KMS-11 (cell line): Measurements from ENCODE around the gene KISS1.

Experiments used
- H2AFZ ChIP-seq: fragments of 200-600 bp; sonication (generic); 2 replicates; pipeline ENCODE4 v1.6.1; 2016; ENCODE audit warnings: antibody characterized with exemption, mixed run types, low read depth
- H3K27ac ChIP-seq: fragments of 200-600 bp; sonication (generic); 2 replicates; pipeline ENCODE4 v1.6.1; 2016; ENCODE audit warnings: mild to moderate bottlenecking, mixed run types
- H3K27me3 ChIP-seq: fragments of 200-600 bp; sonication (generic); 2 replicates; pipeline ENCODE4 v1.6.1; 2017; ENCODE audit warnings: mild to moderate bottlenecking, low read depth, mixed run types, moderate library complexity; ENCODE audit not compliant: insufficient read depth
- H3K36me3 ChIP-seq: fragments of 200-600 bp; sonication (generic); 2 replicates; pipeline ENCODE4 v1.6.1; 2017; ENCODE audit warnings: mild to moderate bottlenecking, mixed run types; ENCODE audit not compliant: insufficient read depth
- H3K4me1 ChIP-seq: fragments of 200-600 bp; sonication (generic); 2 replicates; pipeline ENCODE4 v1.6.1; 2016; ENCODE audit warnings: mild to moderate bottlenecking, low read depth, mixed run types; ENCODE audit not compliant: poor library complexity, severe bottlenecking
- H3K4me2 ChIP-seq: fragments of 200-600 bp; sonication (generic); 2 replicates; pipeline ENCODE4 v1.7.0; 2016; ENCODE audit warnings: mild to moderate bottlenecking, mixed run types
- H3K4me3 ChIP-seq: fragments of 200-600 bp; sonication (generic); IDR thresholded peaks from 2 replicates; pipeline ENCODE4 v1.6.1; 2017; ENCODE audit warnings: low read depth, low read length, mixed read lengths; ENCODE audit not compliant: insufficient read depth
- H3K79me2 ChIP-seq: fragments of 200-600 bp; sonication (generic); 2 replicates; pipeline ENCODE4 v1.6.1; 2016; ENCODE audit warnings: low read depth, mixed run types; ENCODE audit not compliant: insufficient read depth
- H3K9ac ChIP-seq: fragments of 200-600 bp; sonication (generic); 2 replicates; pipeline ENCODE4 v1.6.1; 2016; ENCODE audit warnings: mild to moderate bottlenecking, mixed run types
- H4K20me1 ChIP-seq: fragments of 200-600 bp; sonication (generic); 2 replicates; pipeline ENCODE4 v1.6.1; 2016; ENCODE audit warnings: mild to moderate bottlenecking, mixed run types; ENCODE audit not compliant: insufficient read depth
- TF ChIP-seq, protein P1 (sequence below): fragments of 200-600 bp; sonication (generic); conservative IDR thresholded peaks from 2 replicates; pipeline ENCODE4 v1.6.1; 2017; ENCODE audit warnings: low read depth, mild to moderate bottlenecking, antibody characterized with exemption, low read length, moderate library complexity, mixed read lengths

The KISS1 gene

DNA sequence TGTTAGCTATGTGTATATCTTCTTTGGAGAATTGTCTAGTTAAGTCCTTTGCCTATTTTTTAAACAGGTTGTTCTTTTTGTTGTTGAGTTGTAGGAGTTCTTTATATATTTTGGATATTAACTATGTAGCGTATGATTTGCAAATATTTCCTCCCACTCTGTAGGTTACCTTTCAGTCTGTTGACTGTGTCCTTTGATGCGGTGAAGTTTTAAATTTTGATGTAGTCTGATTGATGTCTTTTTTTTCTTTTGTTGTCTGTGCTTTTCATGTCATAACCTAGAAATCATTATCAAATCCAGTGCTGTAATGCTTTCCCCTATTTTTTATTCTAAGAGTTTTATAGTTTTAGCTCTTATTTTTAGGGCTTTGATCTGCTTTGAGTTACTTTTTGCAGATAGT, 8.7 kb upstream of the KISS1 start:
- H3K9ac ChIP-seq: no peak overlapping the region
- no peaks in the 10 kb centered on the region for H3K79me2 ChIP-seq
- no peak overlapping the region for H3K4me2 ChIP-seq
- H3K36me3 ChIP-seq: no peaks in the 10 kb centered on the region
- H3K27me3 ChIP-seq: no peaks in the 10 kb centered on the region; the same call in 1 of the 2 replicates
- H3K4me1 ChIP-seq: no peaks in the 10 kb centered on the region
- no peak overlapping the region for H3K4me3 ChIP-seq
- TF ChIP-seq, protein P1, sequence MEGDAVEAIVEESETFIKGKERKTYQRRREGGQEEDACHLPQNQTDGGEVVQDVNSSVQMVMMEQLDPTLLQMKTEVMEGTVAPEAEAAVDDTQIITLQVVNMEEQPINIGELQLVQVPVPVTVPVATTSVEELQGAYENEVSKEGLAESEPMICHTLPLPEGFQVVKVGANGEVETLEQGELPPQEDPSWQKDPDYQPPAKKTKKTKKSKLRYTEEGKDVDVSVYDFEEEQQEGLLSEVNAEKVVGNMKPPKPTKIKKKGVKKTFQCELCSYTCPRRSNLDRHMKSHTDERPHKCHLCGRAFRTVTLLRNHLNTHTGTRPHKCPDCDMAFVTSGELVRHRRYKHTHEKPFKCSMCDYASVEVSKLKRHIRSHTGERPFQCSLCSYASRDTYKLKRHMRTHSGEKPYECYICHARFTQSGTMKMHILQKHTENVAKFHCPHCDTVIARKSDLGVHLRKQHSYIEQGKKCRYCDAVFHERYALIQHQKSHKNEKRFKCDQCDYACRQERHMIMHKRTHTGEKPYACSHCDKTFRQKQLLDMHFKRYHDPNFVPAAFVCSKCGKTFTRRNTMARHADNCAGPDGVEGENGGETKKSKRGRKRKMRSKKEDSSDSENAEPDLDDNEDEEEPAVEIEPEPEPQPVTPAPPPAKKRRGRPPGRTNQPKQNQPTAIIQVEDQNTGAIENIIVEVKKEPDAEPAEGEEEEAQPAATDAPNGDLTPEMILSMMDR: no peak
- H3K27ac ChIP-seq: no peak overlapping the region
- no peaks in the 10 kb centered on the region for H4K20me1 ChIP-seq
- no peak overlapping the region for H2AFZ ChIP-seq

DNA sequence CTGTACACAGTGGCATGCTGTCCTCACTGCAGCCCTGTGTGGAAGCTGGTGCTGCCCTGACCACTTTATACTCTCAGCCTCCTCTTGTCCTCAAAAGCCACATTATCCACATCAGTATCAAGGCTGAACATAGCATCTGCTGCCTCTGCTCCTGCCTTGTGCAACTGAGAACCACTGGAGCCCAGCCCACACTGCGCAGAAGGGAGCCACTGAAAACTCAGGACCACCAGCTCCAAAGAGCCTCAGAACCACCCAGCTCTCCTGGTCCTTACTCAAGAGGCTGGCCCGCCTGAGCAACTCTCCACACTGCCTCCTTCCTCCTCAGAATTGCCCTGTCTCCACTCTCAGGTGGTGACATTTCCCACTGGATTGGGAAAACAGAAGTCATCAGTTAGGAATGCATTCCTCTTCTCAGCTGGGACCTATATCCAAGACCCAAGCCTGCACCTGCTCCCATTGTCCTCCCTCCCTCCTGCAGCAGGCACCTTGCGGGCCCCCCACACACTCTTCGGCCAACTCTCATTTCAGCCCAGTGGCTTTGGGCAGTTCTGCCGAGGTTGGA, 7.0 kb upstream of the KISS1 start:
- H3K4me1 ChIP-seq: no peaks in the 10 kb centered on the region
- H3K4me2 ChIP-seq: no peak overlapping the region
- H4K20me1 ChIP-seq: no peaks in the 10 kb centered on the region
- TF ChIP-seq, protein P1: no peak
- H3K27ac ChIP-seq: no peak overlapping the region
- H3K4me3 ChIP-seq: no peak overlapping the region
- no peak overlapping the region for H3K9ac ChIP-seq
- H2AFZ ChIP-seq: no peak overlapping the region
- no peaks in the 10 kb centered on the region; the same call in 1 of the 2 replicates for H3K27me3 ChIP-seq
- no peaks in the 10 kb centered on the region for H3K79me2 ChIP-seq
- H3K36me3 ChIP-seq: no peaks in the 10 kb centered on the region

DNA sequence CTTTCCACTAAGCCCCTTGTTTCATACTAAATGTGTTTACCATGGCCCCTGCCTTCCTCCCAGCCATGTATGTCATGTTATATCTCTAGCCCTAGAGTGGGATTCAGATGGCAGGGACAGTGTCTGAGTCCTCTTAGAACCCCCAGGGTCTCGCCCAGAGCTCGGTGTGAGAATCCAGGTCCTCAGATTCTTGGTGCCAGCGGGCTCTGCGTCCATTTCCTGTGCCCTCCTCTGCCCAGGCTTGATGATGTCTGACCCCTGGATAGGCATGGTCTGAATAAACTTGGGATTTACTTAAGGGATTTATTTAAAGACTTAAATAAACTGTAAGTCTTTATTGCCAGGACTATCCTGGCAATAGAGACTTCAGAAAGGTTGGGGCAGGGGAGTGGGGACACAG, 6.2 kb upstream of the KISS1 start:
- Histone ChIP-seq H3K9ac (no peak overlapping the region), H3K4me2 (no peak overlapping the region), H3K79me2 (no peaks in the 10 kb centered on the region), H3K27me3 (no peaks in the 10 kb centered on the region; the same call in 1 of the 2 replicates), H3K27ac (no peak overlapping the region), H4K20me1 (no peaks in the 10 kb centered on the region), H3K36me3 (no peaks in the 10 kb centered on the region), H3K4me3 (no peak overlapping the region), H3K4me1 (no peaks in the 10 kb centered on the region), H2AFZ (no peak overlapping the region)
- TF ChIP-seq, protein P1: no peak

DNA sequence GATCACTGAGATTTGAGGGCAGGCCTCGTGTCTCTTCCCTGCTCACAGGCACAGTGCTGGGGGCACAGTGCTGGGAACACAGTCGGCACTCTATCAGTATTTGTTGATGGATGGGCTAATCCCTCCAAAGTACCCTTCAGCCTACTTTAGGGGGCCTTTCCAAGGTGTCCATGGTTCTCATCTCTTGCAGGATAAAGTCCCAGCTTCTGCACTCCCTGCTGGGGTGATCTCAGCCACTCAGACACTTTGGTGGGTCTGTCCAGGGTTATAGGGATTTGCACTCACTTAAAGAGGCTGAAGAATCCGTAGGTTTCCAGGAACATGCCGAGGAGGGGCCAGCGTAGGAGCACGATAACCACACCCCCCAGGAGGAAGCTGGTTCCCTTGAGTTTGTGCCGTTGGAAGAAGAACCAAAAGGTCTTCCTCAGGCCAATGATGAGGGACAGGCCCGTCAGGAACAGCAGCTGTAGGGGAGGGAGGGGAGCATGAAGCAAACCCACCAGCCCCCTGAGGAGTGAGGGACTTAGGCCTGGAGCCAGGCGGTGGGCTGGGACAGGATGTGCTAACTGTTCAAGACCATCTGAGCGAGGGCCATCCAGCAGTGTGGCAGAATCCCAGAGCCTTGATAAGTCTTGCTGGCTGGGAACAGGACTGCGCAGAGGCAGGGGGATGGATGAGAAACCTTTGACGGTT, 5.2 kb upstream of the KISS1 start:
- Histone ChIP-seq H2AFZ (no peak overlapping the region), H3K79me2 (no peaks in the 10 kb centered on the region), H3K4me3 (no peak overlapping the region), H4K20me1 (no peaks in the 10 kb centered on the region), H3K27me3 (no peaks in the 10 kb centered on the region; the same call in 1 of the 2 replicates), H3K4me2 (no peak overlapping the region), H3K27ac (no peak overlapping the region), H3K36me3 (no peaks in the 10 kb centered on the region), H3K4me1 (no peaks in the 10 kb centered on the region), H3K9ac (no peak overlapping the region)
- TF ChIP-seq, protein P1: no peak
